Measurements from ENCODE around the gene SORCS3. TPM values are rescaled to one million over a fixed set of nuclear protein-coding genes. Genes with fewer than 3 reads are reported as not detected.

Gene SORCS3
- total RNA-seq, 1 donor from 2014 or later, result 1.00 TPM

DNA sequence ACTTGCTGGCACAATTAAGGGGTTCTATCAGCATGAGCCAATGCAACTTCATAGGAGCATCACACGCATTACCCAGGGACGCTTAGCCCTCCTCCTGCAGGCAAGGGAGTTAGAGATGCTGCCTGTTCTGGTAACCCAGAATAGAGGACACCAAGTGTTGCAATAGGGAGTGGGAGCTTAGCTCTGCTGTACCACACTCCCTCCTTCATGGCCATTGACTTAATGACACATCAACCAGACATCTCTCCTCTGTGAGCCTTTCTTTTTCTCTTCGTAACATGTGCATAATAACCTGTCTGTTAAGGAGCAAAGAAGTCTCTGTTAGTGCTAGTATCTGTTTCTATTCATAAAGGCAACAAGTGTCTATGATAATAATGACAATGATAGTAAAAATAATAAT, 282.4 kb downstream of the SORCS3 start:
- FAIRE-seq (no peak), DNase-seq (ENCODE audit: low read depth) (no peak)
- Histone ChIP-seq H3K9me3 (ENCODE audit: insufficient read depth, low read depth, low read length) (no peaks in the 10 kb centered on the region), H3K36me3 (ENCODE audit: insufficient read depth, low read length) (no peaks in the 10 kb centered on the region), H3K27ac (ENCODE audit: low read depth, low read length) (no peak overlapping the region), H4K20me1 (ENCODE audit: insufficient read depth, low read length) (no peaks in the 10 kb centered on the region), H3K4me2 (ENCODE audit: low read length) (no peak overlapping the region), H3K27me3 (ENCODE audit: insufficient read depth, low read length) (no peaks in the 10 kb centered on the region), H3K9ac (ENCODE audit: low read length) (no peak overlapping the region), H2AFZ (ENCODE audit: low read depth, low read length) (no peak overlapping the region), H3K79me2 (ENCODE audit: insufficient read depth, low read length) (no peaks in the 10 kb centered on the region), H3K4me1 (ENCODE audit: insufficient read depth, low read length) (peaks cover under 1% of the 10 kb centered on the region), H3K4me3 (ENCODE audit: insufficient read depth, low read depth, low read length) (no peak overlapping the region)
- Mint-ChIP-seq H3K27ac (ENCODE audit: unreplicated experiment) (no peak overlapping the region), H3K9me3 (ENCODE audit: unreplicated experiment) (no peaks in the 10 kb centered on the region), H3K27me3 (ENCODE audit: low read depth, unreplicated experiment) (peaks cover 14% of the 10 kb centered on the region), H3K4me1 (ENCODE audit: low read depth, unreplicated experiment) (peaks cover 2% of the 10 kb centered on the region), H3K36me3 (ENCODE audit: low read depth, unreplicated experiment) (no peaks in the 10 kb centered on the region), H3K4me3 (ENCODE audit: unreplicated experiment) (no peak overlapping the region)
- TF ChIP-seq EZH2 (IDR thresholded peaks at IDR 0.05; ENCODE audit: insufficient read depth, low read length), result no peak

DNA sequence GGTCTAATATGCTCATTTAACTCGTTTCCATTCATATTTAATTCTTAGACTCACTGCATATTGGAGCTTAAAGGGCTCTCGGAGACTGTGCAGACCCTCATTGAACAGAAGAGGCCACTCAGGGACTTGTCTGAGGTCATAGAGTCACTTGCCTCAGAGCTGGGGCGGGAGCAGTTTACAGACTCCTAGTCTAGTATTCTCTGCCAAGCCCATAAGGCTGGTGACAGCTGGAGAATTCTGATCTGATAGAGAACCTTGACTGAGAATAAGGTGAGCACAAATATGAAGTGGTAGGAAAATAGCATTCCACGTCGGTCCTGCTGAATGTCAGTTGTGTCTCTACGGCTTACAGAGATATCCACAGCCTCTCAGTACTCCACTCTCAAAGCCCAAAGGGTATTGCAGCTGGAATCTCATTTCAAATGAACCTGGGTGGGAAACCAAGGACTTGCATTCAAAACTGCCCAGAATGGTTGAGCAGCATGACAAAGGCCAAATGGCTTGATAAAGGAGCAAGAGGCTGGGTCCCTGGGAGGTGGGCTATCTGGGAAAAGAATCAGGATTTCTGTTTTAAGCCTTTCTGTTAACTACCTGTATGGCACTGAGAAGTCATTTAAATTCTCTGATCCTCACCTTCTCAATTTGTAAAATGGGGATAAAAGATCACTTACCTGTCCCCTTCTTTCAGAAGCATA, 283.2 kb downstream of the SORCS3 start:
- no peak overlapping the region for H3K27ac Mint-ChIP-seq (ENCODE audit: unreplicated experiment)
- Histone ChIP-seq H3K79me2 (ENCODE audit: insufficient read depth, low read length) (no peaks in the 10 kb centered on the region), H3K4me2 (ENCODE audit: low read length) (no peak overlapping the region), H2AFZ (ENCODE audit: low read depth, low read length) (no peak overlapping the region), H3K27me3 (ENCODE audit: insufficient read depth, low read length) (no peaks in the 10 kb centered on the region), H3K9ac (ENCODE audit: low read length) (no peak overlapping the region), H3K4me1 (ENCODE audit: insufficient read depth, low read length) (peaks cover 3% of the 10 kb centered on the region), H3K27ac (ENCODE audit: low read depth, low read length) (no peak overlapping the region), H3K4me3 (ENCODE audit: insufficient read depth, low read depth, low read length) (no peak overlapping the region), H4K20me1 (ENCODE audit: insufficient read depth, low read length) (no peaks in the 10 kb centered on the region), H3K36me3 (ENCODE audit: insufficient read depth, low read length) (no peaks in the 10 kb centered on the region), H3K9me3 (ENCODE audit: insufficient read depth, low read depth, low read length) (no peaks in the 10 kb centered on the region)
- FAIRE-seq (no peak), DNase-seq (ENCODE audit: low read depth) (no peak)
- no peaks in the 10 kb centered on the region for H3K9me3 Mint-ChIP-seq (ENCODE audit: unreplicated experiment)
- H3K36me3 Mint-ChIP-seq (ENCODE audit: low read depth, unreplicated experiment), result no peaks in the 10 kb centered on the region
- H3K4me1 Mint-ChIP-seq (ENCODE audit: low read depth, unreplicated experiment), result peaks cover 6% of the 10 kb centered on the region
- no peak overlapping the region for H3K4me3 Mint-ChIP-seq (ENCODE audit: unreplicated experiment)
- peaks cover 12% of the 10 kb centered on the region for H3K27me3 Mint-ChIP-seq (ENCODE audit: low read depth, unreplicated experiment)
- TF ChIP-seq, protein P1, sequence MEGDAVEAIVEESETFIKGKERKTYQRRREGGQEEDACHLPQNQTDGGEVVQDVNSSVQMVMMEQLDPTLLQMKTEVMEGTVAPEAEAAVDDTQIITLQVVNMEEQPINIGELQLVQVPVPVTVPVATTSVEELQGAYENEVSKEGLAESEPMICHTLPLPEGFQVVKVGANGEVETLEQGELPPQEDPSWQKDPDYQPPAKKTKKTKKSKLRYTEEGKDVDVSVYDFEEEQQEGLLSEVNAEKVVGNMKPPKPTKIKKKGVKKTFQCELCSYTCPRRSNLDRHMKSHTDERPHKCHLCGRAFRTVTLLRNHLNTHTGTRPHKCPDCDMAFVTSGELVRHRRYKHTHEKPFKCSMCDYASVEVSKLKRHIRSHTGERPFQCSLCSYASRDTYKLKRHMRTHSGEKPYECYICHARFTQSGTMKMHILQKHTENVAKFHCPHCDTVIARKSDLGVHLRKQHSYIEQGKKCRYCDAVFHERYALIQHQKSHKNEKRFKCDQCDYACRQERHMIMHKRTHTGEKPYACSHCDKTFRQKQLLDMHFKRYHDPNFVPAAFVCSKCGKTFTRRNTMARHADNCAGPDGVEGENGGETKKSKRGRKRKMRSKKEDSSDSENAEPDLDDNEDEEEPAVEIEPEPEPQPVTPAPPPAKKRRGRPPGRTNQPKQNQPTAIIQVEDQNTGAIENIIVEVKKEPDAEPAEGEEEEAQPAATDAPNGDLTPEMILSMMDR (IDR thresholded peaks at IDR 0.05; ENCODE audit: insufficient read depth, low read depth, low read length), result no peak
- TF ChIP-seq EZH2 (IDR thresholded peaks at IDR 0.05; ENCODE audit: insufficient read depth, low read length), result no peak

DNA sequence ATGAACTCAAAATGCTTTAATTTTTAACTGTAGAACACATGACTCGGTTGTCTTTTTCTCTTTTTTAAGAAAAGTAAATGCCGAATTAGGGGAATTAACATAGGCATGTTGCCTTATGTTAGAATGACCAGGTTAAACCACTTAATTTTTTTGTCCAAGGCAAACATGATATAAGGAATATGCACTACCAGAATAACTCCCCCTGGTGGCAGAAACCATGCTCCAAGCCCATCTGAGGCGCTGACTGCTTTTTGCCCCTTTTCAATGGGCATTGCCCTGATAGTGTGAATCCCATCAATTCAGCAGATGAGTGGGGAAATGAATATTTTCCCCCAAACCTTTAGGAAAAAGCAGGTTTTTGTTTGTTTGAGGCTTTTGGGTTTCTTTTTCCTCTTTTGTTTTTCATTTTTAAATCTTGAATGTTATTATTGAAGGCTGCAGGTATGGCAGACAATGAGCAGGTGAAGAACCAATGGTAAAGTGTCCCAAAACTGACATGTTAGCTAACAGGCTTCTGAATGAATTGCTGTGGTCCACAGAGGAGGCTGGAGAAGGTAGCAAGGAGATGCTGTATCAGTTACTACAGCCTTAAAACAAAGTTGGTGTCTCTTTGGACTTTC, 284.3 kb downstream of the SORCS3 start:
- H3K36me3 Mint-ChIP-seq (ENCODE audit: low read depth, unreplicated experiment), result no peaks in the 10 kb centered on the region
- H3K27ac ChIP-seq (ENCODE audit: low read depth, low read length), result no peak overlapping the region
- H3K4me2 ChIP-seq (ENCODE audit: low read length), result no peak overlapping the region
- FAIRE-seq (no peak), DNase-seq (ENCODE audit: low read depth) (no peak)
- no peak overlapping the region for H3K4me3 ChIP-seq (ENCODE audit: insufficient read depth, low read depth, low read length)
- H3K27me3 ChIP-seq (ENCODE audit: insufficient read depth, low read length), result no peaks in the 10 kb centered on the region
- H3K4me1 Mint-ChIP-seq (ENCODE audit: low read depth, unreplicated experiment), result peaks cover 6% of the 10 kb centered on the region
- no peaks in the 10 kb centered on the region for H3K9me3 Mint-ChIP-seq (ENCODE audit: unreplicated experiment)
- peaks cover 12% of the 10 kb centered on the region for H3K27me3 Mint-ChIP-seq (ENCODE audit: low read depth, unreplicated experiment)
- H2AFZ ChIP-seq (ENCODE audit: low read depth, low read length), result no peak overlapping the region
- TF ChIP-seq, protein P1 (IDR thresholded peaks at IDR 0.05; ENCODE audit: insufficient read depth, low read depth, low read length), result peak; percentile 58
- TF ChIP-seq EZH2 (IDR thresholded peaks at IDR 0.05; ENCODE audit: insufficient read depth, low read length), result no peak
- H3K4me3 Mint-ChIP-seq (ENCODE audit: unreplicated experiment), result no peak overlapping the region
- H3K9me3 ChIP-seq (ENCODE audit: insufficient read depth, low read depth, low read length), result no peaks in the 10 kb centered on the region
- no peak overlapping the region for H3K27ac Mint-ChIP-seq (ENCODE audit: unreplicated experiment)
- H3K9ac ChIP-seq (ENCODE audit: low read length), result no peak overlapping the region
- no peaks in the 10 kb centered on the region for H4K20me1 ChIP-seq (ENCODE audit: insufficient read depth, low read length)
- no peaks in the 10 kb centered on the region for H3K79me2 ChIP-seq (ENCODE audit: insufficient read depth, low read length)
- H3K36me3 ChIP-seq (ENCODE audit: insufficient read depth, low read length), result no peaks in the 10 kb centered on the region
- H3K4me1 ChIP-seq (ENCODE audit: insufficient read depth, low read length), result peaks cover 3% of the 10 kb centered on the region
